ENCODE data around the gene NFATC2. TPM values are rescaled to one million over a fixed set of nuclear protein-coding genes. Genes with fewer than 3 reads are reported as not detected.
A peak's percentile ranks its signal among the peaks of the same experiment; 100 is the strongest.

Gene NFATC2
- total RNA-seq, 1 donor from 2014 or later: 0.89 TPM

- Mint-ChIP-seq H3K4me1 (ENCODE audit: unreplicated experiment) (peaks cover 38% of the 10 kb centered on the region), H3K27ac (ENCODE audit: unreplicated experiment) (no peak overlapping the region), H3K9me3 (ENCODE audit: unreplicated experiment) (peaks cover 4% of the 10 kb centered on the region), H3K27me3 (ENCODE audit: unreplicated experiment) (no peaks in the 10 kb centered on the region), H3K36me3 (ENCODE audit: unreplicated experiment) (no peaks in the 10 kb centered on the region), H3K4me3 (ENCODE audit: unreplicated experiment) (no peak overlapping the region)
- DNase-seq (ENCODE audit: extremely low spot score, unreplicated experiment): no peak
- no peak for TF ChIP-seq CTCF (IDR thresholded peaks at IDR 0.05)
Measured at GRCh38 chr20:51451484-51451883, 91.0 kb downstream of the NFATC2 start.

GRCh38 chr20:51450984-51451383 lies 91.5 kb downstream of the NFATC2 start:
- DNase-seq (ENCODE audit: extremely low spot score, unreplicated experiment): no peak
- TF ChIP-seq CTCF (IDR thresholded peaks at IDR 0.05): no peak
- Mint-ChIP-seq H3K4me1 (ENCODE audit: unreplicated experiment) (peaks cover 37% of the 10 kb centered on the region), H3K27me3 (ENCODE audit: unreplicated experiment) (no peaks in the 10 kb centered on the region), H3K9me3 (ENCODE audit: unreplicated experiment) (peaks cover 4% of the 10 kb centered on the region), H3K36me3 (ENCODE audit: unreplicated experiment) (no peaks in the 10 kb centered on the region), H3K27ac (ENCODE audit: unreplicated experiment) (no peak overlapping the region), H3K4me3 (ENCODE audit: unreplicated experiment) (no peak overlapping the region)

- H3K9me3 Mint-ChIP-seq (ENCODE audit: unreplicated experiment): peaks cover 4% of the 10 kb centered on the region
- H3K4me3 Mint-ChIP-seq (ENCODE audit: unreplicated experiment): no peak overlapping the region
- no peak for DNase-seq (ENCODE audit: extremely low spot score, unreplicated experiment)
- H3K27ac Mint-ChIP-seq (ENCODE audit: unreplicated experiment): no peak overlapping the region
- no peaks in the 10 kb centered on the region for H3K27me3 Mint-ChIP-seq (ENCODE audit: unreplicated experiment)
- no peaks in the 10 kb centered on the region for H3K36me3 Mint-ChIP-seq (ENCODE audit: unreplicated experiment)
- TF ChIP-seq CTCF (IDR thresholded peaks at IDR 0.05): no peak
- peaks cover 37% of the 10 kb centered on the region for H3K4me1 Mint-ChIP-seq (ENCODE audit: unreplicated experiment)
Measured at GRCh38 chr20:51450221-51450712, 92.3 kb downstream of the NFATC2 start.

DNA sequence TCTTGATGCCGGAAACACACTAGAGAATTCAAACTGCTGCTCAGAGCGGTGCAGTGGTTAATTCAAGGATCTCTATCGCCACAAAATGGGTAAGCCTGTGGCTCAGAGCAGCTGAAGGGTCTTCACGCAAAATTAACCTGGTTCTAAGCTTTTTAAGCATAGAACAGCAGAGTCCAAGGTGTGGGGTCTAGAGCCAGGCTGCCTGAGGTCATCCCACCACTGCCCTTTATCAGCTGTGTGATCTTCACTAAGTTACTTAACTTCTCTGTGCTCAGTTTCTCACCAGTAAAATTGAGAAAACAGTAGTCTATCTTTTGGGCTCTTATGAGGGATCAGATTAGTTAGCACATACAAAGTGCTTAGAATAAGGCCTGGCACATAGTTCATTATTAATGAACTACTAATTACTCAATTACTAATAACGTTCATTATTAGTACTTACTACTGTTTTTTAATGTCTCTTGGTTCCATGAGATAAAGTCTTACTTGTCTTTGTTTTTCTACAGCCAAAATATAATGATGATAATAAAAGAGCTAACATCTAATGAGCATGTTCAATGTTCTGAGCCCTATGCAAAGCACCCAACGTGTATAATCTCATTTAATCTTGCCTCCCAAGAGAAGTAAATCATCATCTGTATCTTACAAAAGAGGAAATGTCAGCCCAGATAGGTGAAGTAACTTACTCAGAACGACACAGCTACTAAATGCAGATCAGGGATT lies 92.9 kb downstream of the NFATC2 start:
- TF ChIP-seq CTCF (IDR thresholded peaks at IDR 0.05): no peak
- H3K4me1 Mint-ChIP-seq (ENCODE audit: unreplicated experiment): peaks cover 40% of the 10 kb centered on the region
- H3K27ac Mint-ChIP-seq (ENCODE audit: unreplicated experiment): no peak overlapping the region
- H3K9me3 Mint-ChIP-seq (ENCODE audit: unreplicated experiment): peaks cover 3% of the 10 kb centered on the region
- H3K36me3 Mint-ChIP-seq (ENCODE audit: unreplicated experiment): no peaks in the 10 kb centered on the region
- H3K27me3 Mint-ChIP-seq (ENCODE audit: unreplicated experiment): no peaks in the 10 kb centered on the region
- H3K4me3 Mint-ChIP-seq (ENCODE audit: unreplicated experiment): no peak overlapping the region
- no peak for DNase-seq (ENCODE audit: extremely low spot score, unreplicated experiment)

DNA sequence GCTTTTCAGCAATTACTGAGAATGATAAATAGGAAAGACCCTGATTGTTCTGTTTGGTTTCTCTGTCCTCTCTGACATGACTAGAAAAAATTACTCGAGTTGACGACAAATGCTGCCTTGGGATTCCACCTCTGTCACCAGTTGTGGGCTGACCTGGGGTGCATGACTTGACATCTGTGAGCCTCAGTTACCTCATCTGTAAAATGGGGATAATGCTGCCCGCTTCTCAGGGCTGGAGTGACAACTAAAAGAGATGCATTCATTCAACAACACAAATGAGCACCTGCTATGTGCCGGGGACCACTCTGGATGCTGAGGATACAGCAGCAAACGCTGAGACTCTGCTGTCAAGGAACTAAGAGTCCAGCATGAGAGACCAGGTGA lies 94.8 kb downstream of the NFATC2 start:
- Mint-ChIP-seq H3K27ac (ENCODE audit: unreplicated experiment) (peak overlapping the region; percentile 93), H3K4me1 (ENCODE audit: unreplicated experiment) (peaks cover 47% of the 10 kb centered on the region), H3K36me3 (ENCODE audit: unreplicated experiment) (no peaks in the 10 kb centered on the region), H3K4me3 (ENCODE audit: unreplicated experiment) (peak overlapping the region; percentile 59), H3K9me3 (ENCODE audit: unreplicated experiment) (no peaks in the 10 kb centered on the region), H3K27me3 (ENCODE audit: unreplicated experiment) (no peaks in the 10 kb centered on the region)
- TF ChIP-seq CTCF (IDR thresholded peaks at IDR 0.05): no peak
- DNase-seq (ENCODE audit: extremely low spot score, unreplicated experiment): no peak

All from osteocyte (in vitro differentiated cells).